GM12801 (cell line): ENCODE data around the gene COQ8A.

Source experiments
- CTCF ChIP-seq: IDR thresholded peaks from one replicate; pipeline ENCODE4 v1.5.1; 2011; ENCODE audit warnings: control low read depth; ENCODE audit not compliant: insufficient read length; ENCODE audit errors: extremely low read depth

Gene COQ8A

GRCh38 chr1:226943156-226943555, 3.1 kb downstream of the COQ8A start:
- no peak for TF ChIP-seq CTCF

GRCh38 chr1:226943927-226944326, 3.8 kb downstream of the COQ8A start:
- no peak for TF ChIP-seq CTCF

- no peak for TF ChIP-seq CTCF
These were observed 5.2 kb downstream of the COQ8A start for GRCh38 chr1:226945106-226945857.

GRCh38 chr1:226945858-226946245, 5.8 kb downstream of the COQ8A start:
- no peak for TF ChIP-seq CTCF

- TF ChIP-seq CTCF: no peak
These were observed 6.2 kb downstream of the COQ8A start for GRCh38 chr1:226946285-226946684.

GRCh38 chr1:226946841-226947240, 6.7 kb downstream of the COQ8A start:
- TF ChIP-seq CTCF: no peak

- no peak for TF ChIP-seq CTCF
These were observed 8.0 kb downstream of the COQ8A start for GRCh38 chr1:226948051-226948450.
